HCT116 (cell line): ENCODE measurements around the gene HUWE1. TPM values are rescaled to one million over a fixed set of nuclear protein-coding genes. Genes with fewer than 3 reads are reported as not detected.
A peak's percentile ranks its signal among the peaks of the same experiment; 100 is the strongest.

Experiments
- ATAC-seq: fragments of 200-7000 bp; cut with Tn5 transposase; 2 replicates; pipeline ENCODE4 v1.9.1; 2020; ENCODE audit warnings: mild to moderate bottlenecking, moderate library complexity
- BruUV-seq: library from RNA; stranded (reverse); fragments of 400-500 nt; replicated peaks from 2 replicates; lab custom pipeline; 2021; lab: Mats Ljungman, UMichigan
- CTCF ChIA-PET: fragments of 300-600 bp; sonication (Branson Sonifier 250); formaldehyde crosslinking; loops from one replicate; lab custom pipeline; 2021; ENCODE audit warnings: antibody characterized with exemption; lab: Charles Lee
- POLR2A ChIA-PET: fragments of 300-600, 350-600 bp; sonication (Branson Sonifier 250); formaldehyde crosslinking; loops from one replicate; lab custom pipeline; 2021; ENCODE audit warnings: antibody characterized with exemption; lab: Charles Lee
- RAD21 ChIA-PET, 2 experiments: fragments of 300-600 bp; sonication (Branson Sonifier 250); formaldehyde crosslinking; loops; one replicate each; lab custom pipeline; 2023; ENCODE audit warnings: low total read pairs in 2 of 2; ENCODE audit not compliant: uncharacterized antibody in 2 of 2, unreplicated experiment in 2 of 2, low non-redundant PET in 1 of 2; lab: Charles Lee
- DNase-seq: peaks from one replicate; pipeline ENCODE4 v3.0.0-alpha.2; 2010; ENCODE audit warnings: low read depth, low spot score
- H2AFZ ChIP-seq: fragments of 200-600 bp; shearing (Covaris generic), sonication (generic); 2 replicates; pipeline ENCODE4 v1.6.1; 2017; ENCODE audit warnings: low read depth, mixed run types, mixed read lengths, antibody characterized with exemption, low read length; ENCODE audit not compliant: poor library complexity, severe bottlenecking
- H3K27ac ChIP-seq: 2 replicates; pipeline ENCODE4 v1.5.1; 2012; ENCODE audit warnings: low read depth, low read length
- H3K27me3 ChIP-seq: fragments of 200-600 bp; sonication (generic); 2 replicates; pipeline ENCODE4 v1.6.1; 2016; ENCODE audit warnings: mixed run types, low read length, mixed read lengths; ENCODE audit not compliant: insufficient read depth
- H3K36me3 ChIP-seq, 2 experiments: fragments of 200-500 bp in 1 of 2; fragments of 200-600 bp in 1 of 2; sonication (Bioruptor generic) in 1 of 2; sonication (generic) in 1 of 2; 2 replicates each; pipeline versions ENCODE4 v1.5.1 to v1.6.1; 2014 to 2016; ENCODE audit warnings: low read length in 2 of 2, inconsistent platforms in 1 of 2, mixed read lengths in 1 of 2, mixed run types in 1 of 2; ENCODE audit not compliant: insufficient read depth in 2 of 2, control insufficient read depth in 1 of 2
- H3K4me1 ChIP-seq, 2 experiments: fragments of 200-600 bp in 1 of 2; sonication (generic) in 1 of 2; 2 replicates each; pipeline versions ENCODE4 v1.5.1 to v1.6.1; 2012 to 2017; ENCODE audit warnings: low read length in 2 of 2, inconsistent platforms in 1 of 2, mild to moderate bottlenecking in 1 of 2, mixed read lengths in 1 of 2, mixed run types in 1 of 2, moderate library complexity in 1 of 2; ENCODE audit not compliant: insufficient read depth in 2 of 2, control insufficient read depth in 1 of 2
- H3K4me2 ChIP-seq: fragments of 200-600 bp; sonication (generic); 2 replicates; pipeline ENCODE4 v1.6.1; 2017; ENCODE audit warnings: mixed run types, low read length, mixed read lengths
- H3K4me3 ChIP-seq, 2 experiments: fragments of 200-600 bp in 1 of 2; sonication (generic) in 1 of 2; replicated peaks in 1 of 2; 2 replicates each; pipeline ENCODE4 v1.5.1; 2011 to 2016; ENCODE audit warnings: low read length in 2 of 2, control low read depth in 1 of 2, low read depth in 1 of 2, mild to moderate bottlenecking in 1 of 2, mixed read lengths in 1 of 2, mixed run types in 1 of 2
- H3K79me2 ChIP-seq: fragments of 200-600 bp; sonication (generic); 2 replicates; pipeline ENCODE4 v1.6.1; 2017; ENCODE audit warnings: mild to moderate bottlenecking, mixed run types, low read length, moderate library complexity, mixed read lengths; ENCODE audit not compliant: insufficient read depth
- H3K9ac ChIP-seq: fragments of 200-600 bp; sonication (generic); 2 replicates; pipeline ENCODE4 v1.6.1; 2016; ENCODE audit warnings: low read length, mixed read lengths
- H3K9me2 ChIP-seq: fragments of 200-600 bp; sonication (generic), shearing (Covaris generic); 2 replicates; pipeline ENCODE4 v1.6.1; 2017; ENCODE audit warnings: mixed run types, mild to moderate bottlenecking, moderate library complexity; ENCODE audit not compliant: insufficient read depth
- H3K9me3 ChIP-seq, 2 experiments: fragments of 200-500 bp in 1 of 2; fragments of 200-600 bp in 1 of 2; sonication (Bioruptor generic) in 1 of 2; sonication (generic) in 1 of 2; 2 replicates each; pipeline ENCODE4 v1.6.1; 2014 to 2017; ENCODE audit warnings: low read length in 2 of 2, mixed read lengths in 2 of 2, inconsistent platforms in 1 of 2, low read depth in 1 of 2, mild to moderate bottlenecking in 1 of 2, mixed run types in 1 of 2, moderate library complexity in 1 of 2; ENCODE audit not compliant: control insufficient read depth in 1 of 2, insufficient read depth in 1 of 2
- H4K20me1 ChIP-seq: fragments of 200-600 bp; sonication (generic), shearing (Covaris generic); 2 replicates; pipeline ENCODE4 v1.6.1; 2017; ENCODE audit warnings: mixed run types, mild to moderate bottlenecking, moderate library complexity; ENCODE audit not compliant: insufficient read depth
- ATF3 ChIP-seq: IDR thresholded peaks from 2 replicates; pipeline ENCODE4 v1.6.1; 2012
- CBX3 ChIP-seq: IDR thresholded peaks from 2 replicates; pipeline ENCODE4 v1.6.1; 2012; ENCODE audit warnings: low read depth
- CEBPB ChIP-seq: IDR thresholded peaks from 2 replicates; pipeline ENCODE4 v1.6.1; 2012; ENCODE audit warnings: low read depth
- CTCF ChIP-seq, 3 experiments: fragments of 200-600 bp in 1 of 3; sonication (generic) in 1 of 3; IDR thresholded peaks in 2 of 3; conservative IDR thresholded peaks in 1 of 3; 2 replicates each; pipeline ENCODE4 v1.5.1; 2012 to 2017; ENCODE audit warnings: low read depth in 2 of 3, low read length in 2 of 3, antibody characterized with exemption in 1 of 3, borderline replicate concordance in 1 of 3, control low read depth in 1 of 3, mild to moderate bottlenecking in 1 of 3, mixed read lengths in 1 of 3, mixed run types in 1 of 3, moderate library complexity in 1 of 3; ENCODE audit not compliant: insufficient read depth in 1 of 3
- EZH2phosphoT487 ChIP-seq: fragments of 200-600 bp; IDR thresholded peaks from 2 replicates; pipeline ENCODE4 v1.6.1; 2018; ENCODE audit warnings: antibody characterized with exemption, borderline replicate concordance
- FOSL1 ChIP-seq: IDR thresholded peaks from 2 replicates; pipeline ENCODE4 v1.6.1; 2012; ENCODE audit warnings: low read depth
- JUND ChIP-seq: IDR thresholded peaks from 2 replicates; pipeline ENCODE4 v1.6.1; 2012
- MAX ChIP-seq: IDR thresholded peaks from 2 replicates; pipeline ENCODE4 v1.6.1; 2012
- RAD21 ChIP-seq: IDR thresholded peaks from 2 replicates; pipeline ENCODE4 v1.6.1; 2012; ENCODE audit warnings: low read depth, mild to moderate bottlenecking
- SIN3A ChIP-seq: IDR thresholded peaks from 2 replicates; pipeline ENCODE4 v1.6.1; 2012; ENCODE audit warnings: low read depth
- ZBTB33 ChIP-seq: IDR thresholded peaks from 2 replicates; pipeline ENCODE4 v1.6.1; 2011; ENCODE audit warnings: mild to moderate bottlenecking, low read length, moderate library complexity; ENCODE audit not compliant: insufficient replicate concordance; ENCODE audit errors: extremely low read depth
- ZNF274 ChIP-seq: fragments of 200-500 bp; sonication (Bioruptor generic); IDR thresholded peaks from 2 replicates; pipeline ENCODE4 v1.6.1; 2014; ENCODE audit warnings: mild to moderate bottlenecking, low read depth, low read length, inconsistent platforms
- intact Hi-C: fragments of 100-400 bp; cut with micrococcal nuclease; formaldehyde crosslinking; loops from 2 replicates; pipeline ENCODE4 v1.10.0; 2022
- total RNA-seq: library from RNA; stranded (reverse); gene quantifications from one replicate; pipeline ENCODE4 v1.2.1, GENCODE V29; 2021; ENCODE audit not compliant: unreplicated experiment

Gene HUWE1
- total RNA-seq, 1 experiment from 2014 or later, result 197 TPM

GRCh38 chrX:53715346-53715924 is 28.9 kb upstream of the HUWE1 start:
- ATAC-seq, result no peak
- no peak overlapping the region for H3K4me3 ChIP-seq
- no peaks in the 10 kb centered on the region for H3K27me3 ChIP-seq
- no peaks in the 10 kb centered on the region for H3K79me2 ChIP-seq
- intact Hi-C loops, result no loop called here
- H3K9ac ChIP-seq, result no peak overlapping the region
- no peaks in the 10 kb centered on the region for H3K36me3 ChIP-seq
- ChIA-PET RAD21 (no interaction called here), POLR2A (interaction anchor here (1.4 kb wide), 1 partner anchor 32 kb away, joined by 6 read pairs; no protein-coding TSS in a partner anchor), CTCF (no interaction called here)
- DNase-seq, result no peak
- H3K4me2 ChIP-seq, result peak overlapping the region; percentile 59
- peak overlapping the region; percentile 43; the same call in 1 of the 2 replicates for H3K27ac ChIP-seq
- peaks cover 20 to 22% of the 10 kb centered on the region in 2 experiments for H3K4me1 ChIP-seq
- H3K9me2 ChIP-seq, result no peaks in the 10 kb centered on the region
- no peaks in the 10 kb centered on the region for H3K9me3 ChIP-seq
- no TSS peak for BruUV-seq
- TF ChIP-seq CTCF (IDR thresholded peaks at IDR 0.05 in 2 of 3, conservative IDR thresholded peaks at IDR 0.05 in 1 of 3; ENCODE audit: borderline replicate concordance in 1 of 3, insufficient read depth in 1 of 3, low read depth in 2 of 3, low read length in 2 of 3), result no peak
- TF ChIP-seq RAD21, result no peak
- no peak for TF ChIP-seq ZBTB33
- TF ChIP-seq JUND, result no peak
- no peak for TF ChIP-seq ATF3
- no peak for TF ChIP-seq SIN3A
- TF ChIP-seq MAX, result no peak
- no peak for TF ChIP-seq FOSL1
- no peak for TF ChIP-seq CBX3
- TF ChIP-seq ZNF274, result no peak
- TF ChIP-seq EZH2phosphoT487, result no peak
- no peak for TF ChIP-seq CEBPB
- no peaks in the 10 kb centered on the region for H4K20me1 ChIP-seq
- H2AFZ ChIP-seq, result no peak overlapping the region
